Measurements from ENCODE around the gene GPC6.
A peak's percentile ranks its signal among the peaks of the same experiment; 100 is the strongest.

The GPC6 gene

DNA sequence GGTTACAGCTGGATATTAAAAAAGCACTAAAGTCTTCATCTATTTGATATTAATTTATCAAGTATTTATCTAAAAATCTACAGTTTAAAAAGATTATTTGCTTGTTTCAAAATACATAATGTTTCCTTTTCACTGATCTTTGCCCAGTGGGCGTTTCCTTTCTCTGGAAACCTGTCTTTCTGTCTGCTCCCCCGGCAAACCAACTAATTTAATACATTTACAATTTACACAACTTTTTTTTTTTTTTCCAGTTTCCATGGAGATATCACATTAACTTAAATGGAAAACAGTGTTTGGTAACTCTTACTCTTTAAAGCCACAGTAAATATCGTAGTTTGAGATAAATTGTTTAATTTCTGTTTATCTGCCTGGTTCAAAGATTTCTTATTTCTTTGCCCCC is 5.3 kb downstream of the GPC6 start:
- DNase-seq: no peak

DNA sequence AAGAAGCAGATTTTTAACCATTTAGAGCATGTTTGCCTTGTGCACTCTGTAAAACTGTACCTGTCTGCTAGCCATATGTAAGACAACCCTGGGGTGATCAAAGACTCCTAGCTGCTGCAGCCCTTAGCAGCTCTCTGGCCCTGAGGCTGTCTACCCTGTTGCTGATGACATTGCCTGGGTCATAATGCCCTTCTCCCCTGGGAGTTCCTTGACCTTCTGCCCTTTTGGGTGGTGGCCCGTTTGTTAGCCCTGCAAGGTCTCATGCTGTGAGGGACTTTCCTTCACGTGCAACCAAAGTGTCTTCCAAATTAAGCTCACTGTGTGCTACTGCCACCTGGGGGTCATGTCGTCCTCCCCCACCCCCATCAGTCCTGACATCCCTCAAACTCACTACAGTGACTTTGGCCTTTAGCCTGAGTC is 7.4 kb downstream of the GPC6 start:
- DNase-seq: no peak

DNA sequence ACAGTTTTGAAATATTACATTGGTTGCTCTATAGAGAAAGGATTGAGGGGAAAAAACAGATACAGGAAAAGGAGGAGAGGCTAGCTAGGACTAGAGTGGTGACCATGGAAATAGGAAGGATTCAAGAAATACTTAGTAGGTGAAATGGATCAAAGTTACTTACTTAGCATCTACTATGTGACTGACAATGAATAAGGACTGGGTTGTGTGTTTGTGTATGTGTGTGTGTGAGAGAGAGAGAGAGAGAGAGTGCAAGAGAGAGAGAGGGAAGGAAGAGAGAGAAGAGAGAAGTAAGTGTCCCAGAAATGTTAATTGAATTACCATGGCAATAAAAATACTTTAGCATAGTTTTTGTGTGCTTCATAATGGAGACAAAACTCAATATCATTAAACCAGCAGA is 7.9 kb downstream of the GPC6 start:
- no peak for DNase-seq

DNA sequence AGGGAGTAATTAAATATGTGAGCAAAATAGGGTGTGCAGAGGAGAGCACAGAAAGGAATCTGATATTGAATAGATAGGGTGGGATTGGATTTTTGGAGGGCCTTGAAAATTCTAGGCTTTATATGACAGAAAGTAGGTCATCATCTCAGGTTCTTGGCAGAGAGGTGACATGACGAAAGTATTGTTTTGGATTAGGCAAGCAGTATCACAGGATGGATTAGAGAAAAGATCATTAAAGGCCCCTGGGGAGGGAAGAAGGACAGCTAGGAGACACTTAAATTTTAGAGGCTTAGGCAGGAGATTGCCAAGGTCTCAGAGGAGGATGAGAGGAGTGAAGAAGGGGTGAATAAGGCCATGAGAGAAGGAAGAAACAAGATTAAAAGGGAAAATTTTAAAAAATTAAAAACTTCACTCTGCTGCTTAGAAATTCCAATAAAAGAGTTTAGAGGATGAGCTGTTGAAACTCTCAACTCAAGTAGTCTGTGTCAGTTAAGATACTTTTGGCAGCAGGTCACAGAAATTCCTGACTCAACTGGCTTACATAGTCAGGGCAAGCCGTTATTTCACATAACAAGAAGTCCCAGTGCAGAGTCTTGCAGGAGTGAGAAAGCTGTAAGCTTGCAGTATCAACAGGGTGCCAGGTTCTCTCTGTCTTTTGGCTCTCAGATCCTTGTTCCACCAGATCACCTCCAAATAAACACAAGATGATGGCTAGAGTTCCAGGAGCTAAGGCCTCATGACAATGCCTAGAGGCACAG is 8.8 kb downstream of the GPC6 start:
- DNase-seq: no peak

DNA sequence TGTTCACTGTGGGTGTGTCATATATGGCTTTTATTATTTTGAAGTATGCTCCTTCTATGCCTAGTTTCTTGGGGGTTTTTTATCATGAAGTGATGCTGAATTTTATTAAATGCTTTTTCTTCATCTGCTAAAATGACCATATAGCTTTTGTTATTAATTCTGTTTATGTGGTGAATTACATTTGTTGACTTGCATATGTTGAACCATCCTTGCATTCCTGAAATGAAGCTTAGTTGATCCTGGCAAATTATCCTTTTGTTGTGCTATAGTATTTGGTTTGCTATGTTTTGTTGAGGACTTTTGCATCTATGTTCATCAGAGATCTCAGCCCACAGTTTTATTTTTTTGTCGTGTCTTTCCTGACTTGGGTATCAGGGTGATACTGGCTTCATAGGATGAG is 12.1 kb downstream of the GPC6 start:
- DNase-seq: no peak

DNA sequence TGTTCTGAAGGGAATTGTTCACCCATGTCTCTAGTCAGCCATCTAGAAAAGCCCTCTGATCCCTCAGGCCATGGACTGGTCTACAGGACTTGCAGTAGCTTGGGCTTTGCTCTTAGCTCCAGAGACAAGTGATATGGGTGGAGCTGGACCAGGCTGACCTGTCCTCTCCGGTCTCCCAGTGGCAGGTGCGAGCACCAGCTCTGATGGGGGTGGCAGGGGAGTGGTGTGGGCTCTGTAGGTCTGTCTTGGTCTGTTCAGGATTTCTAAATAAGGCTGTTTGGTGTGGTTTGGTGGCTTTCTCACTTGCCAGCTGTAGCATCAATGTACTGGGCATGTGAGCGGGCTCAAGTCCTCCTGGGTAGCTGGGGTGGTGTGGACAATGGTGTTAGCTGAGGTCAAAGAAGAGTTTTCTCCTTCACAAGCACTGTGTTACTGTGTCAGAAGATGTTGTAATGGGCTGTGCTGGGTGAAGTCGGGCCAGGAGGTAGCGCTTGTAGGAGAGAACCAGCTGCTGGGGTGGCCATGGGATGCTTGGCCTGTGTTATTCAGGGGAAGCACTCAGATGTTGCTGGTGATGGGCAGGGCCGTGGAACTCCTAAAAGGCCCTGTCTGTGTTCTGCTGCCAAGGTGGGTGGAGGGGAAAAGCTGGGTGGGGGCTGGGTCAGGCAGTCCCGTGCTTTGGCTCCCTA is 16.9 kb downstream of the GPC6 start:
- no peak for DNase-seq

DNA sequence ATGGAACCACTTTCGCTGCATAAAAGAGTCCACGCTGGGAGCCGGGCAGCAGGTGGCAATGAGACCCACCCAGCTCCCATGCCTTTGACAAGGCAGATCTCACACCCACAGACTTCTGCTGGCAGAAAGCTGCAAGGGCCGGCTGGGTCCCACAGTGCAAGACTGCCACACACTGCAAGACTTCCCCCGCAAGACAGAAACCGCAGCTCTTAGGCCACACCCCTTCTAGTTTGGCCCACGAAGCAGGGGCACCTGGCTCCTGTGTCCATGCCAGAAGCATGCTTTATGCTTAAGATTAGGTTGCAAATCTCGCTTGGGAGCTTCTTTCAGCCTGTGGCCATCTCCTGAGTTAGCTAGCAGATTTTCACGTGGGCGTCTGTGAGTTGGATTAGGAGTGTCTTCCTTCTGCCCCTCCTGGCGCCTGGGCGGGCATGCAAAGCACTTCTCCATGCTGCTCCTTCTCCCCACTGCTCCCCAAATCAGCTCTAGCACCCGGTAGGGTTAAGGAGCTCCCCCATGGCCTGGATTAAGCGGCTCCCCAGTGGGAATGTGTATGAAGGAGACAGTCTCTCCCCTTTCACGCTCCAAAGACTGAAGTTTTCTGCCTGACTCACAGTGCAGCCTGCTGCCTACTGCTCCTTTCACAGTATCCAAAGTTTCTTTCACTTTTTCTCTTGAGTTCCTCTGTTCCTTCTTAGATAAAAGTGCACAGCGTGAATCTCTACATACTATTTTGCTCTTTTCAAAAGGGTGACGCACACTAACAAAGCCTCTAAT is 17.7 kb downstream of the GPC6 start:
- no peak for DNase-seq

DNA sequence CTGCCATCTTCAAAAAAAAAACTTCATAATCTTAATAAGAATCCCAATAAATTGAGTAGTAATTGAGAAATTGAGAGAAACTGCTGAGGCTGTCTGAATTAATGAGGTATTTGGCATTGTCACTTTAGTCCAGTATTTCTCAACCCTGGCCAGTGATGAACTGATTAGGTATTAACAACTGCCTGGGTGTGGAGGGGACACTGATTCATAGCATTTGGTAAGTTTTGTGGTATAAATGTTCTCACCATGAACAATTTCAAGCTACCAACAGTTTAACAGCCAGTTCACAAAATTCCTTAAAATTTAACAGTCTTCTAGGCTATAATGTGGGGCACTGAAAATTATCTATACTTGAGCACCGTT is 18.3 kb downstream of the GPC6 start:
- no peak for DNase-seq

DNA sequence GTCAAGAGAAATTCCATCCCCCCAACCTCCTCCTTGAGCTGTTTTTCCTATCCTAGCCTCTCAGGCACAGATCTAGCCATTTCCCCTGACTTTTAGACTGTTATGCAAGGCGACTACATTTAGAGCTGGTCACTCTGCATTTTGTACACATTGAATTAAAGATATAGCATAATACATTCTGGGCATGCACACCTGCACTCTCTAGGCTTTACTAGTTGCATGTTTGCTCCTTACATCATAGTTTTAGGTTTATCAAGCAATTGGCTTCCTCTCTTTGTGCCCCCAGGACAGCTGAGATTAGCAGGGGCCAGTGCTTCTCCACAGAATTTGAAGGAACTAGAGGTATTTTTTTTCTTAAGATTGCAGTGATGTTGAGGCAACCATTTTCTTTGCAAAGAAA is 19.5 kb downstream of the GPC6 start:
- no peak for DNase-seq

DNA sequence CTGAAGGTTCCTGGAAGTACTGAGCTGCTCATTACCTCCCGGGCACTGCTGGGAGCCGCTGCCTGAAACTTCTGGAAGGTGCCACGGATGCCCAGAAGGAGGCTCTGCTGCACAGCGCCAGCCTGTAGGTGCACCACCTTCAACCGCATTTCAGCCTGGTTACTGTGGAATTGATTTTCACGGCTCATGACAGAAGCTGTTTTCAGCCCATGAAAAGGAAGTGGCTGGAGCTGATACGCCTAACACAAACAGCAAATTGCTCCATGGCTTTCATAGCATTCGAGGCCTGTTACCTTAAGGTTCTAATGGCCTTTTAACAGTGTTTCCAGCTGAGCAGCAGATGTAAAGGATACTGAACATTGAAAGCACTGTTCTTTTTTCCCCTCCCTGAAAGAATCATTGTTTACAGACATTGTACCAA is 22.0 kb downstream of the GPC6 start:
- DNase-seq: peak; percentile 94

DNA sequence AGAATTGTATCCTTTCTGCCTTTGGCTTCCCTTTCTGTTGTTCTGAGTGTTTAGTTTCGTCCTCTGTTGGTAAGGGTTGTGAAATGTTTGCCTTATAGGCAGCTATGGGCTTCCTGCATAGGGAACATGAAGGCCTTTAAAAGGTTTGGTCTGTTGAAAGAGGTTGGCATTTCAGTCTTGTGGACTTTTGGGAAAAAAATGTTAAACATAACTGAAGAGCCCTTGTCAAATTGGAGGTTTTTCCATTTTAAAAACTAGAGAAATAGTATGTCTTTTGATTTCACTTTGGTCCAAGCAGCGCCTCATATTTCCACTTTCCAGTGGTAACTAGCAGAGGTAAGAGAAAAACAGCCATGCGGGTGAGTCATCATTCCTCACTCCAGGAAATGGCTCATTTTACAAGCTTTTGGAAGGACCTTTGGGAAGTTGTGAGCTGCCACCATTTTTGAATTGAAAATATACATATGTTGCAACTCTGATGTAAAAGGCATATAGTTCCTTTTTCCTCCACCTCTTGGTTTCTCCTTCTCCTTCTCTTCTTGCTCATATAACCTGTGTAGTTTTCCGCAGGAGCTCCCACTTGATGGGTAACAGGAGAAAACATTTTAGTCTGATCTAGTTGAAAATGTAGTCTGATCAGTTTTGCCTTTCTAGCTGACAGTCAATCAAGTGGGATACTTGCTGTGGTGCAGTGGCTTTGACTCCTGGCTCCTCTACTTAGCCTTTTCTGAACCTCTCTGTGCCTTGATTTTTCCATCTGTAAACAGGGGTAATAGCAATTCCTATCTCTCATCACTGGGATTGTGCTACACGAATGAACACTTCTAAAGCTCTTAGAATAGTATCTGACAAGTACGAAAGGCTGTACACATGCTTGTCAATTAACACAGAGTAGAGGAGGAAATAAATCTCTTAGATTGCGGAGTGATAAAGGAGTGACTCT is 23.0 kb downstream of the GPC6 start:
- DNase-seq: no peak

DNA sequence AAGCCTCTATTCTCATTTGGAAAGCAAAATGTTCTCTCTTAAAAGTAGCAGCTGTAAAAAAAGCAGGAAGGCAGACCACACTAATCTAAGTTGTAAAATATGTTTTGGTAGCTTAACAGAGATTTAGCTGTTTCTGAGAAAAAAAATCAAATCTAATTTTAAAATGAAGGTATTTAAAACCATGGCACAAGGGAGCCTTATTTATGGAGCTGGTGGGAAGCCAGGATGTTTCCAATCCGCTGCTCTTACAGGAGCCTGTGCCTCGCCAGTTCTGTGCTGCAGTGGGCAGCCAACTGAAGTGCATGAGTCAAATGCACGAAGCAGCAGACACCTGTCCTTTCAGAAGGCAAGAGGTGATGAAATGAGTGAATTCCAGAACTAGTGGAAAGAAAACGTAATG is 28.2 kb downstream of the GPC6 start:
- no peak for DNase-seq

DNA sequence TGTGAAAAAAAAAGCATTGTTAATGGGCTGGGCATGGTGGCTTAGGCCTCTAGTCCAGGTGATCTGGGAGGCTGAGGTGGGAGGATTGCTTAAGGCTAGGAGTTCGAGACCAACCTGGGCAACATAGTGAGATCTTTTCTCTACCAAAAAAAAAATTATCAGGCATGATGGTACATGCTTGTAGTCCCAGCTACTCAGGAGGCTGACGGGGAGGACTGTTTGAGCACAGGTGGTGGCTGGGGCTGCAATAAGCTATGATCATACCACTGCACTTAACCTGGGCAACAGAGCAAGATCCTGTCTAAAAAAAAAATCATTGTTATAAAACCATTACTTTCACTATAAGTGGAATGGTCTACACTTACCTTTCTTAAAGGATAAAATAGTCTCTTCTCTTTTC is 30.4 kb downstream of the GPC6 start:
- DNase-seq: no peak

DNA sequence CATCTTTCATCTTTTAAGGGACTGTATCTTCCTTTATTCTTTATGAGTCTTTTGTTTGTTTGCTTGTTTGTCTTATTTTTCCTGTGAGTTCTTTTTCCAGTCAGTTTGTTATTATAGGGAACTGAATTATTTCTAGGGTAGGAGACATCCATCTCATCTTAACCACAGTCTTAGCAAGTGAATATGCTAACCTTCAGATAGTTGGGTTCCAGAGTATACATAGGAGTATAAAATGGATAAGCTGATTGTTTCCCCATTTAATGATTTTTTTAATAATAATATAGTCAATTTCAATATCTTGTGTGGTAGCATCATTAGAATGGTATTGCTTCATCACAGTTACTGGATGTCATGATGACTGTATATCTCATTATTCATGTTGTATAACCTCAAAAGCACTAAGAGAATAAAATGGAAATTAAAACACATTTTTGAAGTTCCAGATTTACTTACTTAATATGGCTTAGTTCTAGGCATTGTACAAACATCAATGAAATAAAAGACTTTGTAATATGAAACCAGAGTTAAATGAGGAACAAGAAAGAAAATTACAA is 33.0 kb downstream of the GPC6 start:
- DNase-seq: no peak

DNA sequence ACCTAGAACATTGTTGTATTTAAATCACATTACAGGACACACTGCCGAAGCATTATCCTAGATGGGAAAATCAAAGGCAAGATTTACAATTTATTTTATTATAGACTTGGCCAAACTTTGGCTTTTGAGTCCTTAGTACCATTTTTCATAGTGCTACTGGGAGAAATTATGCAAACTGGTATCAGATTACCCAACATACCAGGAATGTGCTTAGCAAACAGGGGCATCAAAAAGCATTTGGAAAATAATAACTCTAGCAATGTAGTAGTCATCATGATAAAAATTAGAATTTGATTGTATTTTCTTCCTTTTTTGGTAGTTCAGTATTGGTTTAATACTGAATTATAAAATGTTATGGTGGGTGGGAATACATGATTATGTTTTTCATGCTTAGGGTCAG is 34.0 kb downstream of the GPC6 start:
- DNase-seq: no peak

DNA sequence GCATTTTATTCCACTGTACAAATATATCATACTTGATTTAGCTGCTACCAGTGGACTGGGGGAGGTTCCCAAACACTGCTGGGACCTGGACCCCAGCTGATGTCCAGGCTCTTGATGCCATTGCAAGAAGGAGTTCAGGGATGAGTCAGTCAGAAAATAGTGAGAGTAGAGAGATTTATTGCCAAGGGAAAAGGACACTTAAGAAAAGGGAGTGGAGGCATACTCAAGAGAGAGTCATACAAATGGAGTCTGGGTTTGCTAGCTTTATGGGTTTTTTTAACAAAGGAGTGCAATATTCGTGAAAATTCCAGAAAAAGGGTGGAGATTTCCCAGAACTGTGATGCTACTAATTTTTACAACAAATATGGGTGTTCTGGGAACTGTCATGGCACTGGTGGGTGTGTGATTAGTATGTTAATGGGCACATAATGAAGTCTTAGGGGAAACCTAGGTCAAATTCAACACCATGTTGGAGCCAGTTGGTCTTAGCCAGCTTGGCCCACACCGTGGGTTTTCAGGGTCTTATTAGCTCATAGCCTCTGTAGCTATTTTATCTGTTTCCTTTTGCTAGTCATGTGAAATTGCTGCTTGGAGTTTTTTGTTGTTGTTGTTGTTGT is 36.2 kb downstream of the GPC6 start:
- DNase-seq: no peak

DNA sequence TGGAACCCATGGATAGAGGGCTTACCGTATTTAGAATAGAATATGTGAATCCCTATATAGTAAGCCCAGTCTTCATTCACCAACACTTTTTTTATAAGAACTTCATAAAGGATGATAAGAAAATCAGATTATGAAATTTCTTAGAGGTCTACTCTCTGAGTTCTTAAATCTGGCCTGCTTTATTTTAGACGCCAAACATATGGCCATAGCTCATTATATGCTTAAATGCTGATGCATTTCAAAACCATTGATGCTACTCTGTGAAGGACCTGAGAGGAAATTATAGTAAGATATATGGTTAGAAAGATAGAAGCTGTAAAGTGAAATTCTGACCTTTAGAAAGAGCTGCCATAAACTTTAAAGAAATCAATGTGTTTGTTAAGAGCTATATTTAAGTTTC is 38.3 kb downstream of the GPC6 start:
- no peak for DNase-seq

DNA sequence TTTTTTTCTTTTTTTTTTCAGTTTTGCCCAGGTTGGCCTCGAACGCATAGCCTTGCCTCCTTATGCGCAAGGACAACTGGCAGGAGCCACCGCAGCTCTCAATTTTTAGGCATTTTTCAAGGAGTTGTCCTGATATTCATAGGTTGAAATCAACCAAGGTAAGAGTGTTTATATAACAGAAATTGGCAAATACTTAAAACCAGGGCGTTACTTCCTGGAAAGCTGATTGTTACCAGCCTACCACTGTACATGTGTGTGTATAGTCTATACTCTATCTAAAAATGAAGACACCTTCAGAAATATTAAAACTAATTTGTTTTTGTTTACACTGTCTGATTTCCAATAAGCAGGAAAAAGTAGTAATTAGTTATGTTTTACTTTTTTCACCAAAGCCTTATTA is 39.2 kb downstream of the GPC6 start:
- peak; percentile 18 for DNase-seq

DNA sequence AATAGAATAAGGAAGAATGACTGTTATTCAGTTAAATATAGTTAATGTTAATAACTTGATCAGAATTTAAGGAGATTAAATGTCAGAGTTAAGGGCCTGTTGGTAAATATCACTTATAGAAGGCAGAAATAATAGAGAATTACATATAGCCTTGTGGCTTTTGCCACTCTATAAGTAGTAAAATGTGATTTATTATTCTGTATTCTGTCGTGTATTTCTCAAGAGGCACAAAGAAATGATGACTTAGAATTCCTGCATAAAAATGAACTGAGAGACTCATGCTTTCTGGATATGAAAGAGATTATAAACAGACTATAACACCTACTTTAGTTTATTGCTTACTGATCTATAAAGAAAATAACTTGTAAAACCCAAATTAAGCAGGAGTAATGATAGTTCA is 40.1 kb downstream of the GPC6 start:
- DNase-seq: no peak

DNA sequence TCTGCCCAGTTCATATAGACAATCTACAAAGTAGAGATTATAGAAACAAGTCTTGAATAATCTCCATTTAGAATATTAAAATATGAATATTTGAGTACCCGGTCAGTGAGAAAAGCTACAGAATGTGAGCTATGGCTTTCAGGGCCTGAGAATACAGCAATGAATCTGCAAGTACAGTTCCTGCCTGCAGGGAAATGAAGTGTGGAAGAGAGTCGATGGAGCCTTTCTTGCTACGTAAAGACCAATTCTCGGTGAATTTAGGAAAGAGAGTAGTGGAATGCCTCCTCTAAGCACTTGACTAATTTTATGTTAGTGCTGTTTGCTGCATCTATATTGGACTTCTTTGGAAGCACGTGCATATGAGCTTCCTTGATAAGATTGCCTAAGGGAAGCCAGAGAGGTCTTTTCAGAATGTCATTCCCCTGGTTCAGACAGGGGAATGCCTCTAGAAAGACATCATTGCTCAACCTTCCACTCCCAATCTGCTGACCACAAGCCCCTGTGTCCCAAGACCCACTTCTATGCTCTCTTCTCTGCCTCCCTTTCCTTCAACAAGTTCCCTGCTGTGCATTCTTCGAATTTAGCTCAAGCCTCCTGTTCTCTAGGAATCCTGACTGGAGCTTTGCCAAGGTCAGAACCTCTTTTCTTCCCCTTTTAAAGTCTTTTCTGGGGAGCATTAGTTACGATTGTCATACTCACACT is 41.9 kb downstream of the GPC6 start:
- no peak for DNase-seq
